Thyroid gland (tissue), 4 donors: ENCODE results near the gene DNM2.

Source experiments
- POLR2A ChIP-seq, 2 donors: fragments of 450-650 bp; IDR thresholded peaks; one replicate each; pipeline ENCODE4 v1.6.1; 2017; ENCODE audit warnings: antibody characterized with exemption in 2 of 2, mild to moderate bottlenecking in 2 of 2, moderate library complexity in 1 of 2
- TF ChIP-seq, protein P1 (sequence below), 6 experiments: fragments of 200-600 bp in 3 of 6; fragments of 450-650 bp in 3 of 6; sonication (generic) in 3 of 6; IDR thresholded peaks; one replicate each; pipeline ENCODE4 v1.5.1; 2016 to 2019; ENCODE audit warnings: antibody characterized with exemption in 6 of 6, mild to moderate bottlenecking in 2 of 6, inconsistent platforms in 1 of 6, moderate library complexity in 1 of 6

GRCh38 chr19:10694706-10695307 is 23.1 kb upstream of the DNM2 start:
- TF ChIP-seq, protein P1, sequence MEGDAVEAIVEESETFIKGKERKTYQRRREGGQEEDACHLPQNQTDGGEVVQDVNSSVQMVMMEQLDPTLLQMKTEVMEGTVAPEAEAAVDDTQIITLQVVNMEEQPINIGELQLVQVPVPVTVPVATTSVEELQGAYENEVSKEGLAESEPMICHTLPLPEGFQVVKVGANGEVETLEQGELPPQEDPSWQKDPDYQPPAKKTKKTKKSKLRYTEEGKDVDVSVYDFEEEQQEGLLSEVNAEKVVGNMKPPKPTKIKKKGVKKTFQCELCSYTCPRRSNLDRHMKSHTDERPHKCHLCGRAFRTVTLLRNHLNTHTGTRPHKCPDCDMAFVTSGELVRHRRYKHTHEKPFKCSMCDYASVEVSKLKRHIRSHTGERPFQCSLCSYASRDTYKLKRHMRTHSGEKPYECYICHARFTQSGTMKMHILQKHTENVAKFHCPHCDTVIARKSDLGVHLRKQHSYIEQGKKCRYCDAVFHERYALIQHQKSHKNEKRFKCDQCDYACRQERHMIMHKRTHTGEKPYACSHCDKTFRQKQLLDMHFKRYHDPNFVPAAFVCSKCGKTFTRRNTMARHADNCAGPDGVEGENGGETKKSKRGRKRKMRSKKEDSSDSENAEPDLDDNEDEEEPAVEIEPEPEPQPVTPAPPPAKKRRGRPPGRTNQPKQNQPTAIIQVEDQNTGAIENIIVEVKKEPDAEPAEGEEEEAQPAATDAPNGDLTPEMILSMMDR (IDR thresholded peaks at IDR 0.05) = no peak
- no peak for TF ChIP-seq POLR2A (IDR thresholded peaks at IDR 0.05)
